ENCODE measurements around the gene TPCN2. TPM values are rescaled to one million over a fixed set of nuclear protein-coding genes. Genes with fewer than 3 reads are reported as not detected.

Gene TPCN2
- total RNA-seq, 1 donor from 2014 or later, result 9.5 TPM

GRCh38 chr11:69113646-69114340 lies 65.1 kb downstream of the TPCN2 start:
- H3K4me1 ChIP-seq (ENCODE audit: insufficient read depth, low read length), result no peaks in the 10 kb centered on the region
- H3K27ac ChIP-seq (ENCODE audit: low read depth, low read length), result no peak overlapping the region
- no peaks in the 10 kb centered on the region for H4K20me1 ChIP-seq (ENCODE audit: insufficient read depth, low read length)
- H3K4me3 ChIP-seq (ENCODE audit: insufficient read depth, low read depth, low read length), result no peak overlapping the region
- H3K9ac ChIP-seq (ENCODE audit: low read length), result no peak overlapping the region
- H3K27ac Mint-ChIP-seq (ENCODE audit: unreplicated experiment), result no peak overlapping the region
- no peaks in the 10 kb centered on the region for H3K36me3 ChIP-seq (ENCODE audit: insufficient read depth, low read length)
- H3K4me1 Mint-ChIP-seq (ENCODE audit: low read depth, unreplicated experiment), result no peaks in the 10 kb centered on the region
- peaks cover 3% of the 10 kb centered on the region for H3K9me3 ChIP-seq (ENCODE audit: insufficient read depth, low read depth, low read length)
- no peak overlapping the region for H3K4me3 Mint-ChIP-seq (ENCODE audit: unreplicated experiment)
- H3K27me3 Mint-ChIP-seq (ENCODE audit: low read depth, unreplicated experiment), result peaks cover 71% of the 10 kb centered on the region
- peaks cover 10% of the 10 kb centered on the region for H3K9me3 Mint-ChIP-seq (ENCODE audit: unreplicated experiment)
- TF ChIP-seq CTCF (IDR thresholded peaks at IDR 0.05; ENCODE audit: insufficient read depth, low read depth, low read length) (no peak), EZH2 (IDR thresholded peaks at IDR 0.05; ENCODE audit: insufficient read depth, low read length) (no peak)
- FAIRE-seq (no peak), DNase-seq (ENCODE audit: low read depth) (no peak)
- H3K27me3 ChIP-seq (ENCODE audit: insufficient read depth, low read length), result no peaks in the 10 kb centered on the region
- no peak overlapping the region for H2AFZ ChIP-seq (ENCODE audit: low read depth, low read length)
- H3K36me3 Mint-ChIP-seq (ENCODE audit: low read depth, unreplicated experiment), result peaks cover 2% of the 10 kb centered on the region
- no peak overlapping the region for H3K4me2 ChIP-seq (ENCODE audit: low read length)
- no peaks in the 10 kb centered on the region for H3K79me2 ChIP-seq (ENCODE audit: insufficient read depth, low read length)

GRCh38 chr11:69114362-69114761 lies 65.6 kb downstream of the TPCN2 start:
- no peaks in the 10 kb centered on the region for H4K20me1 ChIP-seq (ENCODE audit: insufficient read depth, low read length)
- H3K79me2 ChIP-seq (ENCODE audit: insufficient read depth, low read length), result no peaks in the 10 kb centered on the region
- H3K9ac ChIP-seq (ENCODE audit: low read length), result no peak overlapping the region
- peaks cover 69% of the 10 kb centered on the region for H3K27me3 Mint-ChIP-seq (ENCODE audit: low read depth, unreplicated experiment)
- no peak overlapping the region for H3K4me3 ChIP-seq (ENCODE audit: insufficient read depth, low read depth, low read length)
- H2AFZ ChIP-seq (ENCODE audit: low read depth, low read length), result no peak overlapping the region
- H3K27ac ChIP-seq (ENCODE audit: low read depth, low read length), result no peak overlapping the region
- H3K4me1 Mint-ChIP-seq (ENCODE audit: low read depth, unreplicated experiment), result no peaks in the 10 kb centered on the region
- H3K9me3 ChIP-seq (ENCODE audit: insufficient read depth, low read depth, low read length), result peaks cover 9% of the 10 kb centered on the region
- no peaks in the 10 kb centered on the region for H3K36me3 ChIP-seq (ENCODE audit: insufficient read depth, low read length)
- H3K4me1 ChIP-seq (ENCODE audit: insufficient read depth, low read length), result no peaks in the 10 kb centered on the region
- FAIRE-seq, result no peak
- H3K36me3 Mint-ChIP-seq (ENCODE audit: low read depth, unreplicated experiment), result no peaks in the 10 kb centered on the region
- no peak overlapping the region for H3K4me3 Mint-ChIP-seq (ENCODE audit: unreplicated experiment)
- TF ChIP-seq CTCF (IDR thresholded peaks at IDR 0.05; ENCODE audit: insufficient read depth, low read depth, low read length), result no peak
- H3K9me3 Mint-ChIP-seq (ENCODE audit: unreplicated experiment), result peaks cover 16% of the 10 kb centered on the region
- no peak overlapping the region for H3K27ac Mint-ChIP-seq (ENCODE audit: unreplicated experiment)
- no peak overlapping the region for H3K4me2 ChIP-seq (ENCODE audit: low read length)
- no peak for DNase-seq (ENCODE audit: low read depth)
- H3K27me3 ChIP-seq (ENCODE audit: insufficient read depth, low read length), result no peaks in the 10 kb centered on the region

GRCh38 chr11:69114811-69115523 lies 66.2 kb downstream of the TPCN2 start:
- H2AFZ ChIP-seq (ENCODE audit: low read depth, low read length), result no peak overlapping the region
- no peaks in the 10 kb centered on the region for H3K36me3 Mint-ChIP-seq (ENCODE audit: low read depth, unreplicated experiment)
- FAIRE-seq, result no peak

More at GRCh38 chr11:69114811-69115523, 66.2 kb downstream of the TPCN2 start:
- H3K36me3 ChIP-seq (ENCODE audit: insufficient read depth, low read length), result no peaks in the 10 kb centered on the region
- TF ChIP-seq EZH2 (IDR thresholded peaks at IDR 0.05; ENCODE audit: insufficient read depth, low read length) (no peak), CTCF (IDR thresholded peaks at IDR 0.05; ENCODE audit: insufficient read depth, low read depth, low read length) (no peak)
- no peak overlapping the region for H3K4me3 Mint-ChIP-seq (ENCODE audit: unreplicated experiment)
- no peak overlapping the region for H3K4me2 ChIP-seq (ENCODE audit: low read length)
- peaks cover 18% of the 10 kb centered on the region for H3K9me3 Mint-ChIP-seq (ENCODE audit: unreplicated experiment)
- no peaks in the 10 kb centered on the region for H4K20me1 ChIP-seq (ENCODE audit: insufficient read depth, low read length)
- H3K27ac Mint-ChIP-seq (ENCODE audit: unreplicated experiment), result no peak overlapping the region
- peaks cover 63% of the 10 kb centered on the region for H3K27me3 Mint-ChIP-seq (ENCODE audit: low read depth, unreplicated experiment)
- H3K27ac ChIP-seq (ENCODE audit: low read depth, low read length), result no peak overlapping the region
- H3K4me1 Mint-ChIP-seq (ENCODE audit: low read depth, unreplicated experiment), result no peaks in the 10 kb centered on the region
- peaks cover 12% of the 10 kb centered on the region for H3K9me3 ChIP-seq (ENCODE audit: insufficient read depth, low read depth, low read length)
- no peaks in the 10 kb centered on the region for H3K27me3 ChIP-seq (ENCODE audit: insufficient read depth, low read length)
- H3K4me1 ChIP-seq (ENCODE audit: insufficient read depth, low read length), result no peaks in the 10 kb centered on the region
- no peak overlapping the region for H3K4me3 ChIP-seq (ENCODE audit: insufficient read depth, low read depth, low read length)
- no peak overlapping the region for H3K9ac ChIP-seq (ENCODE audit: low read length)
- no peak for DNase-seq (ENCODE audit: low read depth)
- H3K79me2 ChIP-seq (ENCODE audit: insufficient read depth, low read length), result no peaks in the 10 kb centered on the region
